ELR (cell line): ENCODE results near the gene ATP2C1.

Experiments used
- DNase-seq: peaks from one replicate; pipeline ENCODE4 v3.0.0-alpha.2; 2015; ENCODE audit warnings: low read depth

Gene ATP2C1

DNA sequence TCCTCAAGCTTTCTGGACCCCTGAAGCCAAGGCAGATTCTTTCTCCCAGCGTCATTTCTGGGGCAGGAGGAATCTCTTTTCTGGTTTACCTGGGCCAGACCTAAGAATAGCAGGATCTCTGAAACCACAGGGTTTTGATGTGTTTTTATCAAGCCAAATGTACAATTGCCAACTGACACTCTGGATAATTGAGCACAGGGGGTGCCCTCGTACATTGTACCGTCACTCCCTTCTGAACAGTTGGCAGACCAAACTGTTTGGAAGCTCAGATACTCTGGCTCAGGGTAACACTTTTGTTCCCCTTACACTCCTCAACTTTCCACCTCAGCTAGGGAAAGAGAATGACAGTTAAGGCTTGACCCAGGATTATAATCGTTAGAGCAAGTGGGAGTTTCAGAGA lies 82.8 kb downstream of the ATP2C1 start:
- DNase-seq: no peak

DNA sequence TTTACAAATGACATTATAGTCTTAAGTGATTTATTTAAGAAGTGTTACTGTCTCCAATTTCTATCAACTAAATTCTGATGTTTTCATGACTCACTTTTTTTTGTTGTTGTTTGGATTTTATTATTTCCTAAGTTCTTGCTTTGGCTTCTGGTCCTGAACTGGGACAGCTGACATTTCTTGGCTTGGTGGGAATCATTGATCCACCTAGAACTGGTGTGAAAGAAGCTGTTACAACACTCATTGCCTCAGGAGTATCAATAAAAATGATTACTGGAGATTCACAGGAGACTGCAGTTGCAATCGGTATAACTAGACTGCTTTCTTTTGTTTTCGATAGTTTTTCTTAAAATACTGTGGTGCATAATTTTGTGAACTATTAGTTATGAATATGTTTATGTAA lies 85.2 kb downstream of the ATP2C1 start:
- DNase-seq: no peak

DNA sequence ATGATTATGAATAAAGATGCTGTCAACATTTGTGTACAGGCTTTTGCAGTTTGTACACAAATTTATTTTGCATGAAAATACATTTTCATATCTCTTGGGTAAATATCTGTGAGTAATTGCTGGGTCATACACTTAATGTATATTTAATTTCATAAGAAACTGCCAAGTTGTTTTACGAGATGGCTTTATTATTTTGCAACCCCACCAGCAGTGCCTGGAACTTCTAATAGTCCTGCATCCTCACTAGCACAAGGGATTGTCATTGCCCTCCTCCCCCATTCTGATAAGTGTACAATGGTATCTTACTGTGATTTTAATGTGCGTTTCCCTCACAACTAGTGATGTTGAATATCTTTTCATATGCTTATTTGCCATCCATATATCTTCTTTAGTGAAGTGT lies 87.6 kb downstream of the ATP2C1 start:
- no peak for DNase-seq

DNA sequence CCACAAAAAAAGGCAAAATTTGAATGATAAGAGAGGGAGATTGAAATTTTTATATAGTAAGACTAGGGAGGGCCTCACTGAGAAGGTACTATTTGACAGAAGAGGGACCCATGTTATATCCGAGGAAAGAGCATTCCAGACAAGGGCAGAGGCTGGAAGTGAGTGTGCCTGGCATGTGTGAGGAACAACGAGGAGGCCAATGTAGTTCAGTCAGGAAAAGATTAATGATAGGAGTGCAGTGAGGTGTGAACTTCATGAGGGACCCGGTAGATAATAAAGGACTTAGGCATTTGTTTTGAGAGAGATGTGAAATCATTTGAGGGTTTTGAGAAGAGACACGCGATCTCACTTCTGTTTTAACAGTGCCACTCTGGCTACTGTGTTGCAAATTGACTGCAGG lies 96.4 kb downstream of the ATP2C1 start:
- no peak for DNase-seq

DNA sequence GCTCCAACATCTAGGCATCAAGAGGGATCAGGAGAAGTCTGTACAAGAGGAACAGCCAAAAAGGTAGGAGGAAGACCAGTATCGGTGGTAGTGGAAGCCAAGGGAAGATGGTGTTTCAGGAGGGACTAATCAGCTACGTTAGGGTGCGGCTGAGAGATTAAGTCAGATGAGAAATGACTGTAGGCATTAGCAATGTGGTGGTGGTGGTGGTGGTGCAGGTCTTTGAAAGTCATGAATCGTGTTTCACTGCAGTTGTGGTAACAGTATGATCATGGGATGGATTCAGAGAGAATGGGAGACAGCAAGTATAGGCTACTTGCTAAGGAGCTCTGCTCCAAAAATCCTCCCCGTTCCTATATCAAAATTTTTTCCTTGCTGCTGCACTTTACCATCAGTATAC lies 97.2 kb downstream of the ATP2C1 start:
- DNase-seq: no peak

DNA sequence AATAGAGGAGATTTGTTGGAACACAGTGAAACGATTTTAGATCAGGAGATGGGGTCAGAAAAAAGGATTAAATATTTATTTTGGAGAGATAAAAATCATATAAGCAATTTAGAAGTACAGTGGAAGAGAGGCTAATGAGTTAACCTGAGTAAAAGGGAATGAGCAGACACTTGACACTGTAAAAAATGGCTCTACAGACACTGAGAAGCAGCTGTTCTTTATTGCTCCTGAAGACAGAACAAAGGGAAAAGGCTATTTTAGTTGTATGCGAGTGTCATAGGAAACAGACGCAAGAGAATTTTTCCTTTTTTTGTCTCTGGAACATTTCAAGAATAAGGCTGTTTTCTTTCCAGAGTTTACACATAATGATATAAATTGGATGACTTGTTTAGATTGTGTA lies 98.5 kb downstream of the ATP2C1 start:
- no peak for DNase-seq

DNA sequence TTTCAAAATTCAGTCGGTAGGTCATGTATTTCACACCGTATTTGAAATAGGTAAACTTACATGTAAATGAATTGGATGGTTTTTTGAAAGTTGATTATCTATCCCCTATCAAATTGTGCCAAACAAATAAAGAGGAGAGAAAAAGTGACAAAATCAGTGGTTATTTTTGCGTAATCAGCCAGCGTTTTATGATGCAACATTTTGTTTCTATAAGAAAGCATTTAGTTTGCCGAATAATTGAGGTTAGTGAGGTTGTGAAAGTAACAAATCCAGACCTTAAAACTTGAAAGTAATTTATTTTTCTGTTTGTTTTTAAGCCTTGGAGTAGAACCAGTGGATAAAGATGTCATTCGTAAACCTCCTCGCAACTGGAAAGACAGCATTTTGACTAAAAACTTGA lies 103.4 kb downstream of the ATP2C1 start:
- no peak for DNase-seq

DNA sequence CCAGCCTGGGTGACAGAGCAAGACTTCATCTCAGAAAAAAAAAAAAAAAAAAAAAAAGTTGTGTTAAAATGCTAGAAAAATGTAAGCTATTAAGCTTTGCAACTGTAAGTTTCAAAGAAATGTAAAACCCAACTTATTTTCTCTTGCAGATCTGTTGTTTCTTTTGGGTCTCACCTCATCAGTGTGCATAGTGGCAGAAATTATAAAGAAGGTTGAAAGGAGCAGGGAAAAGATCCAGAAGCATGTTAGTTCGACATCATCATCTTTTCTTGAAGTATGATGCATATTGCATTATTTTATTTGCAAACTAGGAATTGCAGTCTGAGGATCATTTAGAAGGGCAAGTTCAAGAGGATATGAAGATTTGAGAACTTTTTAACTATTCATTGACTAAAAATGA lies 107.2 kb downstream of the ATP2C1 start:
- DNase-seq: no peak

DNA sequence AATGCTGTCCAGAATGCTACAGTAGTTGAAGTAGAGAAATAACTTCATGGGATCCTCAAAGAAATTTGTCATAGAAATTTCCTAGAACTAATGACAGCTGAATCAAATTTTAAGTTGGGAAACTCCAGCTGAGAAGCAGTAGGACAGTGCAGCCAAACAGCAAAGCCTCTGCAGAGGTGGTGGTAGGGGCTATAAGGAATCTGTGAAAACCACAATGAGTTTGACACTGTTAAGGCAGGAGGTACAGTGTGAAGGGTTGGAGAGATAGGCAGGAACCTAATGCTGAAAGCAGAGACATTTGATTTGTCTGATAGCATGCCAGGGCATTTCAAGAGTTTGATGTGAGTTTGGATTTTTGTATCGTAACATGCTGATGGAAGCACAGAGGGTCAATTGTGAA lies 110.7 kb downstream of the ATP2C1 start:
- DNase-seq: no peak

DNA sequence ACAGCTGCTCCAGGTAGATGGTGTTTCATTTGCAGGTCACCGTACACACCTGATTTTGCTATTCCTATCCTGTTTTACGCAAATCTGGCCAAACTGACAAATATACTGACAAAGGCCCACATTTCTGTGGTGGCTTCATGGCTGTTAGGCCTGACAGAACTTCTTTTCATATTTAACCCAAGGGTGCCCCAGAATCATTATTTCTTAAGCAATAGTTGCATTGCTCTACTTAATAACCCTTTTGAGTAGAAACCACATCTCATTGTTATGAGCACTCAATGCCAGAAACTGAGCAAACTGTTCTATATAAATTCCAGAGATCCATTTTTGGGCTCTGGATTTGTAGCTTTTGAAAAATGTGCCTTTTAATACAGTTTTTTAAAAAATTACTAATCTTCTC lies 113.4 kb downstream of the ATP2C1 start:
- no peak for DNase-seq

DNA sequence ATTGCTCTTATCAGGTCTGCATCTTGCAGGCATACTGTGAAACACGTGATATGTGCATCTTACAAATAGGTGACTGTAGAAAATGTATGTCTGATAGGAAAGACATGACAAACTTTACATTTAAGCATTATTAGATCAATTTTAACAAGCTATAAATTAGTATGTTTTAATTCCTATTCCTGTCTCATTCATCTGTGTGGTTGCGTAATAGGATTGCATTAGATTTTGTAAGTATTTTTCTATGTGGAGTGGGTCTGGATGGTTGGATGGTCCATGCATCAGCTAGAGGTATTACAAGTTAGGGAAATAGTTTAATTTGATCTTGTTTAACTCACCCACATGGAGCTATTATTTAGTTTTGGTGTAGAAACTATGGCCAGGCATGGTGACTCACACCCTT lies 113.9 kb downstream of the ATP2C1 start:
- no peak for DNase-seq

DNA sequence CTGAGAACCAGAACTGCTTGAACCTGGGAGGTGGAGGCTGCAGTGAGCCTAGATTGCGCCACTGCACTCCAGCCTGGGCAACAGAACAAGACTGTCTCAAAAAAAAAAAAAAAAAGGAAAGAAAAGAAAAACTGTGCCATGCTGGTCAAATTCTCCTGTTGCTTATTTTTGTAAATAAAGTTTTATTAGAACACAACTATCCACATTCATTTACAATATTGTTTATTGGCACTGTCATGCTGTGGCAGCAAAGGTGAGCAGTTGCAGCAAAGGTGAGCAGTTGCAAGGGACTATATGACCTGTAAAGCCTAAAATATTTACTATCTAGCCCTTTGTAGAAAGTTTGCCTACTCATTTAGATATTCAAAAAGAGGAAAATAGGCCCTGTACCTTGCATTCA lies 114.4 kb downstream of the ATP2C1 start:
- no peak for DNase-seq

DNA sequence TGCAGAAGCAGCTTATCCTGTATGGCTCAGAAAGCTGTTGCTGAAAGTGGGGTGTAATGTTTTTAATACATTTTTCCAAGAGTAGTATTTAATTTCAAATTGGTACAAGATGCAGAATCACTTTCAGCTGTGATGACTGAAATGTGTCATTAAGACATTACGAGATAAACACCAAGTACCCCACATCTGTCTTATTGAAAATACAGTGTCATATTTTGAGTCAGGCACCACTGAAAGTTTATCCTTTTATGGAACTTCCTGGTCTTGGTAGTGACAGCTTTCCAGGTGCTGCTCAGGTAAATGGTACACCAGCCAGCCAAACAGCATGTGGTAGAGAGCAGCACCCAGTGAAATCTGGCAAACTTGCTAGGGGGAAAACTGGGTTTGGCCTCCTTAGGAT lies 115.8 kb downstream of the ATP2C1 start:
- no peak for DNase-seq

DNA sequence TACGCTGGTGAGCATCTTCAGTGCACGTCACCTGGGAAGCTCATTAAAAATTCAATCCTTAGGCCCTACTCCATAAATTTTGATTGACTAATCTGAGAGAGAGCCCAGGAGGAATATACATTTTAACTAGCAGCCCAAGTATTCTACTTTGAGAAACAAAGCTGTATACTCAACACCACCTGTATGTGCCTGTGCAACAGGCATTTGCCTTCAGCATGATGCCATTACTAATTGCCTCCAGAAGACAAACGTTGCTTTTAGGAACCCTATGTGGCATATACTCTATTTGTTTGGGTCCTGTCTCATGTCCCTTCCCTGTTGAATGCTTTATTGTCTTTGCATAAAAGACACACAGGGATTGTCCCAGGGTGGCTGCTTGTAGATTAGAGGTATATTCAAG lies 125.1 kb downstream of the ATP2C1 start:
- DNase-seq: no peak

DNA sequence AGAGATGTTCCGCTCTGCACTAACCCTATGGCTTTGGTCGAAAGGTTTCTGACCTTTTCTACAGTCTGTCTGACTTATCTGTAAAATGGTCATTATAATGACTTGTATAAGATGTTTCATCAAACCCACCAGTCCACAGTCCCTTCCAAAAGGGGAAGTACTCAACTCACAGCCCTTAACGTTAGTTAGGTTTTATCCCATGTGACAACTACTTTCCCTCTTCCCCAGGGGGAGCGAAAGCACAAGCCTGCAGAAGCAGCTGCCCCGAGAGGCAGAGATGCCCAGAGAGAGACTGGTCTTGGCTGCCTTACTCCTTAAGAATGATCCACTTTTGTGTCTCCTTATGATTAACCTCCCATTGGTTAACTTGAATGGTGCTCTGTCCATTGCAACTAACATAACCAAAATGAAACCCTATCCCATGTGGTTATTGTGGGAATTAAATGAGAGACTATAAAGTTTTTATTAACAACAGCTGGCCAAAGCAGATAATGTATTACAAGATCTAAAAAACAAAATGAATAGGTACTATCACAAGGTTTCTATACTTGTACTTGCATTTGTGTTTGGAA lies 126.3 kb downstream of the ATP2C1 start:
- DNase-seq: no peak

DNA sequence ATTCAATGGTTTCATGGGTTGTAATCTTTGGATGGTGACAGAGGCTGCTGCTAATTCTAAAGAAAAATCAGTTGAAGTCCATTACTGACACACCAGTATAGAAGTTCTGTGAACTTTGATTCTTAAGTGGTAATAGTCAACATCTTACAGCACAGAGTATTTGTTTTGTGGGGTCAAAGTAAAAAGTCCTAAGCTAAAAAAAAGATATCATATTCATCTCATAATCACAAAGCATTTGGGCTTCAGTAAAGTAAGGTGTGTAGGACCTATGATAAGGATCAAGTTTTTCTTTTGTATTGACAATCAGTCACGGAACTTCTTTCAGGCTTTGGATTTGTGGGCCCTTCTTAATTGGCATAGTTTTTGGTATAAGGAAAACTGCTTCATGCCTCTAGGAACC lies 131.7 kb downstream of the ATP2C1 start:
- no peak for DNase-seq

DNA sequence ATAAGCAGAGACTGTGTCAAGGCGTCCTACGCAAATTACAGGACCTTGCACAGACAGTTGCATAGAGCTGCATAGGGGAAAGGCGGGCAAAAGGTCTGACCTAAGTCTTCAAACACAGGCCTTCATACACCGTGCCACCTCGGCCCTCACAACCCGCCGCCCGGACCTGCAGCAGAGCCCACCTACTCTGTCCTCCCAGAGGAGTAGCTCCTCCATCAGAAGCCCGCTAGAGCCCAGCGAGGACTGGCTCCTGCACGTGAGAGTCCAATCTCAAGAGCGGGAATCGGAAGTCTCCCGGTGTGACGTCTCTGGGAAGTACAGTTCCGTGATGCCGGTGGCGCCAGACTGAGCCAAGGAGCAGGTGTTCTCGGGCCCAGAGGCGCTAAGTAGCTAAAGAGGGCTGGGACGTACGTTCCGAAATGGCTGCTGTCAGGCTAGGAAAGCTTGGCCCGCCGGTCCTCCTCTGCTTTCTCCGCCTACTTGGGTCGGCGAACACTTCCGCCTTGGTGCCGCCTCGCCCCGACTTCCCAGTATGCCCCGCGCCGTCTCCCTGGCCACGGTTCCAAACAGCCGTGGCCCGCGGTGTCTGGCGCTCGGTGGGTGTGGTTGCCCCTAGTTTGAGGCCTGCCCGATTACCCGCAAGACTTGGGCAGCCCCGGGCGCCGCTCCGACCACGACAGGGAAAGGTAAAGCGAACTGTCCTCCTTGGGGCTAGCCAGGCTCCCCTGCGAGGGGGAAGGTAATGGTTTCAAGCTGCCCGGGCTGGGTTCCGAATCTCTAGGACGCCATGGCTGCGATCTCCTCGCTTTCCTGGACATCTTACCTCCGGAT lies 132.7 kb downstream of the ATP2C1 start, which contains the start of the genes ASTE1 and NEK11:
Gene ASTE1 (minus strand): TSS at position 505 of the 831 bp plus-strand sequence. CDS start 1,519 bp downstream, outside the sequence.
Gene NEK11 (plus strand): TSS at position 557 of the 831 bp plus-strand sequence. CDS start 2,832 bp downstream, outside the sequence.
- DNase-seq: peak; percentile 88

DNA sequence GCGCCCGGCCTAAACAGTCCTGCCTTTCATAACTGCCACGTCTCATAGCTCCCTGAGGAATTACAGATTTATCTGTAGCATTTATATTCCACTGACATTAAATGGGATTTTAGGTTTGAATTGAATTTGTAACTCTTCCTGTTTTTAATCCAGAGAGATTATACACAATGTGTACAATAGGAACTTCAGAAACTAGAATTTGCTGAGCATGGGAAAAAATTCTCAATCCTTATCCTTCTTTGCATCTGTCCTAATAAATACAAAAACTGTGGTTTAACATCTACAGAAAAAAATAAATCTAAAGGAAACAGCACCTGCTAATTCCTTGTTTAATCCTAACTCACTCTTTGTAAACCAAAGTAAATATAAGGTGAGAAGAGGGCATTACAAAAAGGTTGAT lies 135.0 kb downstream of the ATP2C1 start:
- DNase-seq: no peak

DNA sequence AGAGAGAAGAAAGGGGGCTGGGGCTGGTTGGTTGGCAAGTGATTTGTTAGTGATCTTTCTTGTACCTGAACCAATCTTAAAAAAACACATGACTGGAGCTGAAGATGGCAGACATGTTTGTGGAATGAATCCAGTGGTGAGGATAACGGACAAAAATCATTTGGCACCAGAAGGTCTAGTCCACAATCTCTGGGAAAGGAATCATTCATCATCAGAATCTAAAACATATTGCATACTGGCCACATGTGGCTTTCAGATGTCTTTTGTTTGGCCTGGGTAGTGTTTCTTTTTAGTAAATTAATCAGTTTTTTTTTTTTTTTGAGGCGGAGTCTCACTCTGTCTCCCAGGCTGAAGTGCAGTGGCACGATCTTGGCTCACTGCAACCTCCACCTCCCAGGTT lies 137.8 kb downstream of the ATP2C1 start:
- DNase-seq: no peak

DNA sequence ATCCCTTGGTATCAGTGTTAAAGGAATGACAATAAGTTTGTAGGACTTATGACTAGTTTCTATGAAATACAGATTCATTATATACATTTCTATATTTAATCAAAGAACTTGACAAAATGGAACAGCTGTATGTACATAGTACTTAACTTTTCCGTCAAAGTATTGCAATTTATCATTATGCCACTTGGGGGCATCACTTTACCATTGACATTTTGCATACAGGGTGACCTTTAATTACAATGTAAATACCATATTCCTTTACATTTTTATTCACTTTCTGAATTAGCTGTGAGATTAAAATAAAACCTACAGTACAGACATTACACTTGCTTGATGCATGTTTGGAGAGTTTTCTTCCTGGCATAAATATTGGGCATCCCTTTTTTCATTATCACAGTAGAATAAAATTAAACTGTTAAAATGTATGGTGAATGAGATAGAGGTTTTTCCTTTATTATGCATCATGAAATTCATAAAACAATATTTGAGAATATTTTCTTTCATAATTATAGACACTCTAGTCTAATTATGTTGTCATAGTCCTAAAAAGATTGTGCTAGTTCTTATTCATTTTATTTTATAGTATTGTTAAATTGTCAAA lies 139.7 kb downstream of the ATP2C1 start:
- peak; percentile 63 for DNase-seq

DNA sequence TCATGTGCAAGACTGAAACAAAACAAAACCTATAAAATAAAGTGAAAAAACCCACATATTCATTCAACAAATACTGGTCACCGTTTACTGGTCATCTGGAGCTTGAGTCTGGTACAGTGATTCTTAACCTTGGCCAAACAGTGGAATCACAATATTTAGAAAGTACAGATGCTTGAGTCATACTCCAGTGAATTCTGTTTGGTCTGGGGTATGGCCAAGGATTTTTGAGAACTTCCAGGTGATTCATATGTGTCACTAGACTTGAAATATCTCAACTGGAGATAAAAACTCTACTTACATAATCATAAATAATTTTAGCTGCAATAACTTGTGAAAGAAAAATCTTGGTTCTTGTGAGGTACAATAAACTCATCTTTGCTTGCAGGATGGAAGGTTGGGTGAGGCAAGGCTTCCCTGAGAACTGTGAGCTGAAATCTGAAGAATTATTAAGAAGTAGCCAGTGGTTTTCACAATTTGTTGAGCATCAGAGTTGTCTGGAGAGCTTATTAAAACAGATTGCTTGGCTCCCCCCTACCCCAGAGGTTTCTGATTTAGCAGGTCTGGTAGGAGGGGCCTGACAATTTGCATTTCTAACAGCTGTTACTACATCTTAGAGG lies 142.4 kb downstream of the ATP2C1 start:
- peak; percentile 53 for DNase-seq

DNA sequence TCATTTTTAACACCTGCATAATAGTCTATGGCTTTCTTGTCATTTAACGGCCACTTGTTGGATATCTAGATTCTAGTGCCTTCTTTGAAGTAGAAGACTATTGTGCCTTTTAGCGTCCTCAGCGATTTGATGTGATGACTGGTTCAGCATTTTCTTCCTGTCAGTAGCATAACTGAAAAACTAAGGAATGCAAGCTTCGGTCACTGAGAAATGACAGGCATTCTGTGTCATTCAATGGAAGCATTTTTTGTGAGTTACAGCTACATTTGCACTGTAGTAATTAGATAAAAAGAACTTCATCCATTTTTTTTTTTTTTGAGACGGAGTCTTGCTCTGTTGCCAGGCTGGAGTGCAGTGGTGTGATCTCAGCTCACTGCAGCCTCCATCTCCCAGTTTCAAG lies 143.1 kb downstream of the ATP2C1 start:
- no peak for DNase-seq

DNA sequence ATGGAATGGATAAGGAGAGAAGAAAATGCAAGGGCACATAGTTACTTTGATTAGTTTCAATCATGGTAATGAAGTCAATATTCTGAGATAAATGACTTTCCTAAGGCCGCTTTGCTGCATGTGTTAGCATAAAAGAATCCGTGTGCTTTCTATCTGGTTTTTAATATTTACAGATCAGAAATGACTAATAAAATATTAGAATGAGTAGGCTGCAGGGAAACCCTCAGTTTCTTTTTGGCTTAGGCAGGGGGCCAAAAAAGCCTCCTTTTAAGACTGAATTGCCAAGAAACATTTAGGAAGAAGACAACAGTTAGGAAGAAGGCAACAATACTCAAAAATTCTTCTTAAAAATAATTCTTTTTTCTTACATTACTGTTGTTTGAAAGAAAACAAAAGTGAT lies 144.4 kb downstream of the ATP2C1 start:
- DNase-seq: no peak
